Astrocyte (in vitro differentiated cells and primary cell): ENCODE results near the gene SEMA6A.

Experiments
- EZH2 ChIP-seq: IDR thresholded peaks from 2 replicates; pipeline ENCODE4 v1.6.1; 2012; ENCODE audit warnings: mild to moderate bottlenecking, low read length, inconsistent platforms; ENCODE audit not compliant: insufficient read depth
- TF ChIP-seq, protein P1 (sequence below): IDR thresholded peaks from 2 replicates; pipeline ENCODE4 v1.5.1; 2011; ENCODE audit warnings: low read depth, mild to moderate bottlenecking, inconsistent platforms, low read length, moderate library complexity; ENCODE audit not compliant: insufficient read depth

DNA sequence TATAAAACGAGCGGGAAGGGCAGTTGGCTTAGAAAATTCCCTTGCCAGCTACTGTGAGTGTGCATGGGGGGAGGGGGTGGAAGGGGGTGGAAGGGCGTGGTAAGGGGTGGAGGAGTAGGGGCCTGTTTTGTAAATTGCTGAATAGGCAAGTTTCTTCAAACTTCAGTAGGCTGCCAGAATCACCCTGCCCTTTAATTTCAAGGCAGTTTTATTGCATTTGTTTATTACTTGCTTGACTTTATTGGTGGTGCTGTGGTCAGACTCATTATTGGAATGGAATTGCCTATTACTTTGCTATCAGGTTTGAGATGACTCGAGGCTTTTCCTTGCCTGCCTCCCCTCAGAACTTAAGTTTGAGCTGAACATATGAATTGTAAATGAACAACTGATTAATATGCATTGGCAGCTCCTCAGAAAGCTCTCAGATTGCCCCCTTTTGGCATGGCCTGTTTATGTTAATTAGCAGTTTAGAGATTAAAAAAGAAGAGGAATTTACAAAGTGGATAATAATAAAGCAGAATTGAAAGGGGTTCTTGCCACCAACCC is 76.0 kb downstream of the SEMA6A start:
- TF ChIP-seq, protein P1, sequence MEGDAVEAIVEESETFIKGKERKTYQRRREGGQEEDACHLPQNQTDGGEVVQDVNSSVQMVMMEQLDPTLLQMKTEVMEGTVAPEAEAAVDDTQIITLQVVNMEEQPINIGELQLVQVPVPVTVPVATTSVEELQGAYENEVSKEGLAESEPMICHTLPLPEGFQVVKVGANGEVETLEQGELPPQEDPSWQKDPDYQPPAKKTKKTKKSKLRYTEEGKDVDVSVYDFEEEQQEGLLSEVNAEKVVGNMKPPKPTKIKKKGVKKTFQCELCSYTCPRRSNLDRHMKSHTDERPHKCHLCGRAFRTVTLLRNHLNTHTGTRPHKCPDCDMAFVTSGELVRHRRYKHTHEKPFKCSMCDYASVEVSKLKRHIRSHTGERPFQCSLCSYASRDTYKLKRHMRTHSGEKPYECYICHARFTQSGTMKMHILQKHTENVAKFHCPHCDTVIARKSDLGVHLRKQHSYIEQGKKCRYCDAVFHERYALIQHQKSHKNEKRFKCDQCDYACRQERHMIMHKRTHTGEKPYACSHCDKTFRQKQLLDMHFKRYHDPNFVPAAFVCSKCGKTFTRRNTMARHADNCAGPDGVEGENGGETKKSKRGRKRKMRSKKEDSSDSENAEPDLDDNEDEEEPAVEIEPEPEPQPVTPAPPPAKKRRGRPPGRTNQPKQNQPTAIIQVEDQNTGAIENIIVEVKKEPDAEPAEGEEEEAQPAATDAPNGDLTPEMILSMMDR: no peak
- TF ChIP-seq EZH2: no peak
